ENCODE results near the gene SLC6A18.

- TF ChIP-seq POLR2AphosphoS5 (IDR thresholded peaks at IDR 0.05; ENCODE audit: low read depth, low read length): no peak
- TF ChIP-seq SIN3A (IDR thresholded peaks at IDR 0.05; ENCODE audit: borderline replicate concordance, insufficient read depth, low read length): no peak
- no peak for TF ChIP-seq REST (IDR thresholded peaks at IDR 0.05; ENCODE audit: insufficient read depth in 1 of 2, low read depth in 2 of 2, low read length in 2 of 2)
- TF ChIP-seq TAF1 (IDR thresholded peaks at IDR 0.05; ENCODE audit: borderline replicate concordance, insufficient read depth, low read length): no peak
Measured at GRCh38 chr5:1211701-1212100, 13.5 kb upstream of the SLC6A18 start.

Data from PFSK-1 (cell line).